Neural cell (in vitro differentiated cells): ENCODE results near the gene ATP8B4. TPM values are rescaled to one million over a fixed set of nuclear protein-coding genes. Genes with fewer than 3 reads are reported as not detected.

Source experiments
- H2AFZ ChIP-seq: fragments of 200-600, 300-800 bp; sonication (generic), shearing (Covaris generic); 2 replicates; pipeline ENCODE4 v1.6.0; 2014; ENCODE audit warnings: low read depth, mild to moderate bottlenecking, antibody characterized with exemption, low read length, moderate library complexity
- H3F3A ChIP-seq: fragments of 200-600 bp; shearing (Covaris generic); 2 replicates; pipeline ENCODE4 v1.6.1; 2016; ENCODE audit warnings: mild to moderate bottlenecking, moderate library complexity, mixed read lengths, antibody characterized with exemption, low read length; ENCODE audit not compliant: insufficient read depth, poor library complexity, severe bottlenecking
- H3K27ac ChIP-seq: fragments of 200-600, 300-800 bp; sonication (generic), shearing (Covaris generic); 2 replicates; pipeline ENCODE4 v1.5.1; 2014; ENCODE audit warnings: mild to moderate bottlenecking, low read length, moderate library complexity
- H3K27me3 ChIP-seq: fragments of 300-800, 200-600 bp; sonication (generic), shearing (Covaris generic); 2 replicates; pipeline ENCODE4 v1.6.0; 2014; ENCODE audit warnings: mild to moderate bottlenecking, low read depth, low read length, moderate library complexity; ENCODE audit not compliant: insufficient read depth
- H3K36me3 ChIP-seq: fragments of 300-800, 200-600 bp; sonication (generic), shearing (Covaris generic); 2 replicates; pipeline ENCODE4 v1.5.1; 2014; ENCODE audit warnings: mild to moderate bottlenecking, antibody characterized with exemption, low read length, moderate library complexity; ENCODE audit not compliant: insufficient read depth
- H3K4me2 ChIP-seq: fragments of 300-800, 200-600 bp; sonication (generic), shearing (Covaris generic); 2 replicates; pipeline ENCODE4 v1.6.0; 2014; ENCODE audit warnings: mild to moderate bottlenecking, low read length
- H3K4me3 ChIP-seq: fragments of 300-800, 200-600 bp; sonication (generic), shearing (Covaris generic); 2 replicates; pipeline ENCODE4 v1.5.1; 2014; ENCODE audit warnings: mild to moderate bottlenecking, low read length, moderate library complexity
- H3K79me2 ChIP-seq: fragments of 200-600 bp; shearing (Covaris generic); replicated peaks from 2 replicates; pipeline ENCODE4 v1.6.0; 2014; ENCODE audit warnings: mild to moderate bottlenecking, low read length, moderate library complexity; ENCODE audit not compliant: insufficient read depth
- H3K9ac ChIP-seq: fragments of 300-800, 200-600 bp; sonication (generic), shearing (Covaris generic); 2 replicates; pipeline ENCODE4 v1.6.1; 2016; ENCODE audit warnings: mild to moderate bottlenecking, low read length, mixed read lengths
- H3K9me2 ChIP-seq: fragments of 200-600 bp; shearing (Covaris generic); 2 replicates; pipeline ENCODE4 v1.6.1; 2016; ENCODE audit warnings: mild to moderate bottlenecking, low read length, mixed read lengths; ENCODE audit not compliant: insufficient read depth
- H3K9me3 ChIP-seq: fragments of 200-600, 300-800 bp; sonication (generic), shearing (Covaris generic); 2 replicates; pipeline ENCODE4 v1.6.1; 2016; ENCODE audit warnings: mild to moderate bottlenecking, mixed run types, low read length, moderate library complexity, mixed read lengths
- H4K20me1 ChIP-seq: fragments of 200-600 bp; shearing (Covaris generic); 2 replicates; pipeline ENCODE4 v1.6.1; 2016; ENCODE audit warnings: mild to moderate bottlenecking, mixed run types; ENCODE audit not compliant: insufficient read depth
- CTCF ChIP-seq: fragments of 450-650 bp; IDR thresholded peaks from 2 replicates; pipeline ENCODE4 v1.5.1; 2014; ENCODE audit warnings: antibody characterized with exemption, mild to moderate bottlenecking, moderate library complexity; ENCODE audit not compliant: poor library complexity, severe bottlenecking
- EP300 ChIP-seq: fragments of 450-650 bp; conservative IDR thresholded peaks from 2 replicates; pipeline ENCODE4 v1.6.1; 2014; ENCODE audit warnings: antibody characterized with exemption, mild to moderate bottlenecking, moderate library complexity; ENCODE audit not compliant: poor library complexity, severe bottlenecking
- EZH2 ChIP-seq: fragments of 200-600, 300-800 bp; shearing (Covaris generic), sonication (generic); IDR thresholded peaks from 2 replicates; pipeline ENCODE4 v1.6.1; 2014; ENCODE audit warnings: antibody characterized with exemption, low read length, borderline replicate concordance, mild to moderate bottlenecking; ENCODE audit not compliant: insufficient read depth, poor library complexity, severe bottlenecking
- MXI1 ChIP-seq: fragments of 450-650 bp; conservative IDR thresholded peaks from 2 replicates; pipeline ENCODE4 v1.6.1; 2014; ENCODE audit warnings: antibody characterized with exemption, mild to moderate bottlenecking; ENCODE audit not compliant: poor library complexity, severe bottlenecking
- RAD21 ChIP-seq: fragments of 450-650 bp; conservative IDR thresholded peaks from 2 replicates; pipeline ENCODE4 v1.6.1; 2014; ENCODE audit warnings: antibody characterized with exemption, mild to moderate bottlenecking, moderate library complexity
- TAF1 ChIP-seq: IDR thresholded peaks from 2 replicates; pipeline ENCODE4 v1.6.1; 2012; ENCODE audit warnings: low read depth
- polyA plus RNA-seq: library from polyadenylated mRNA; depleted of rRNA; stranded (reverse); fragments of >200 nt; gene quantifications from 2 replicates; pipeline ENCODE4 v1.2.3, GENCODE V29; 2014
- TF ChIP-seq, protein P1 (sequence below): IDR thresholded peaks from 2 replicates; pipeline ENCODE4 v1.6.1; 2012; ENCODE audit warnings: borderline replicate concordance

ATP8B4 gene
- polyA plus RNA-seq, 1 donor from 2014 or later = 2.9 TPM

DNA sequence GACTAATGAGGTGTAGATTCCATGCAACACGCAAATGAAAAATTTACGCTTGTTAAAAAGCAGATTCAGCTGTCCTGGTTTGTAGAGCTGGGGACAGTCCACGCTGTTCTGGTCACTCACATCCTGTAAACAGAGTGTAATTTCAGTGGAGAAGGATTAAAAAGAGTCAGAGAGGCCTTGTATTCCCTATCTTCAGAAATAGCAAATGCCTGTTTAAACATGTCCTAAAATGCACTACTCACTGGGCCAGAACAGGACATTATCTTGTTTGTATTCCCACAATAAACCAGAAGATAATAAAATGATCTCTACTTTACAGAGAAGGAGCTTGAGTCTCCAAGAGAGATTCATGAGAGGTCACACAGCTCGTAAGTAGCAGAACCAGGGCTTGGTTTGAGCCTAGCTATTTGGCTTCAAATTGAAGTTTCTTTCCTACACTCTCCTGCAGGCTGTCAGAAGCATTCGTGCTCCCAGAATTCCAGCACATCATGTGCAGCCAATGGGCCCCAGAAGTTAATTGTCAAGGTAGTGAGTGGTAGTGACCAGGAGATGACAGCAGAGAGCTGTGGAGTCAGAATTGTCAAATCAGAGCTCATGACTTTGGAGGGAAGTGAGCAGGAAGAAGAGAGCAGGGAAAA lies 242.5 kb downstream of the ATP8B4 start:
- no peaks in the 10 kb centered on the region for H4K20me1 ChIP-seq
- H3K4me2 ChIP-seq = no peak overlapping the region
- no peaks in the 10 kb centered on the region for H3K36me3 ChIP-seq
- H3F3A ChIP-seq = no peaks in the 10 kb centered on the region
- H2AFZ ChIP-seq = no peak overlapping the region
- no peak overlapping the region for H3K27ac ChIP-seq
- H3K79me2 ChIP-seq = no peaks in the 10 kb centered on the region
- no peak overlapping the region for H3K4me3 ChIP-seq
- H3K9me2 ChIP-seq = no peaks in the 10 kb centered on the region
- H3K27me3 ChIP-seq = no peaks in the 10 kb centered on the region
- H3K9me3 ChIP-seq = no peaks in the 10 kb centered on the region
- TF ChIP-seq, protein P1, sequence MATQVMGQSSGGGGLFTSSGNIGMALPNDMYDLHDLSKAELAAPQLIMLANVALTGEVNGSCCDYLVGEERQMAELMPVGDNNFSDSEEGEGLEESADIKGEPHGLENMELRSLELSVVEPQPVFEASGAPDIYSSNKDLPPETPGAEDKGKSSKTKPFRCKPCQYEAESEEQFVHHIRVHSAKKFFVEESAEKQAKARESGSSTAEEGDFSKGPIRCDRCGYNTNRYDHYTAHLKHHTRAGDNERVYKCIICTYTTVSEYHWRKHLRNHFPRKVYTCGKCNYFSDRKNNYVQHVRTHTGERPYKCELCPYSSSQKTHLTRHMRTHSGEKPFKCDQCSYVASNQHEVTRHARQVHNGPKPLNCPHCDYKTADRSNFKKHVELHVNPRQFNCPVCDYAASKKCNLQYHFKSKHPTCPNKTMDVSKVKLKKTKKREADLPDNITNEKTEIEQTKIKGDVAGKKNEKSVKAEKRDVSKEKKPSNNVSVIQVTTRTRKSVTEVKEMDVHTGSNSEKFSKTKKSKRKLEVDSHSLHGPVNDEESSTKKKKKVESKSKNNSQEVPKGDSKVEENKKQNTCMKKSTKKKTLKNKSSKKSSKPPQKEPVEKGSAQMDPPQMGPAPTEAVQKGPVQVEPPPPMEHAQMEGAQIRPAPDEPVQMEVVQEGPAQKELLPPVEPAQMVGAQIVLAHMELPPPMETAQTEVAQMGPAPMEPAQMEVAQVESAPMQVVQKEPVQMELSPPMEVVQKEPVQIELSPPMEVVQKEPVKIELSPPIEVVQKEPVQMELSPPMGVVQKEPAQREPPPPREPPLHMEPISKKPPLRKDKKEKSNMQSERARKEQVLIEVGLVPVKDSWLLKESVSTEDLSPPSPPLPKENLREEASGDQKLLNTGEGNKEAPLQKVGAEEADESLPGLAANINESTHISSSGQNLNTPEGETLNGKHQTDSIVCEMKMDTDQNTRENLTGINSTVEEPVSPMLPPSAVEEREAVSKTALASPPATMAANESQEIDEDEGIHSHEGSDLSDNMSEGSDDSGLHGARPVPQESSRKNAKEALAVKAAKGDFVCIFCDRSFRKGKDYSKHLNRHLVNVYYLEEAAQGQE = no peak
- TF ChIP-seq RAD21 = no peak
- no peak for TF ChIP-seq TAF1
- TF ChIP-seq EZH2 = no peak
- H3K9ac ChIP-seq = no peak overlapping the region

DNA sequence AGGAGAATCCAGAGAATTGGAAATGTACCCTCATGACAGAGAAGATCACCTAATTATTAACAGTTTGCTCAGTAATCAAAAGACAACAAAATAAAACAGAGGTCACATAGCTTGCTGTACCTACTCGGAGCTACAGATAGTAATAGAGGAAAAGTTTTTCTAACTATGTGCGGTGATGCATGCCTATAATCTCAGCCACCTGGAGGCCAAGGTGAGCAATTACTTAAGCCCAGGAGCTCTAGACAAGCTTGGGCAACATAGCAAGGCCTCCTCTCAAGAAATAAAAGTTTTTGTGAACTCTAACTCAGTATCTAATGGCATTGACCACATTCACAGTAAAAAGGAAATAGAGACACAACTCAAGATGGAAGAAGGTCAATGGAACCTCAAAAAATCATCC lies 243.6 kb downstream of the ATP8B4 start:
- H3K27ac ChIP-seq = no peak overlapping the region

DNA sequence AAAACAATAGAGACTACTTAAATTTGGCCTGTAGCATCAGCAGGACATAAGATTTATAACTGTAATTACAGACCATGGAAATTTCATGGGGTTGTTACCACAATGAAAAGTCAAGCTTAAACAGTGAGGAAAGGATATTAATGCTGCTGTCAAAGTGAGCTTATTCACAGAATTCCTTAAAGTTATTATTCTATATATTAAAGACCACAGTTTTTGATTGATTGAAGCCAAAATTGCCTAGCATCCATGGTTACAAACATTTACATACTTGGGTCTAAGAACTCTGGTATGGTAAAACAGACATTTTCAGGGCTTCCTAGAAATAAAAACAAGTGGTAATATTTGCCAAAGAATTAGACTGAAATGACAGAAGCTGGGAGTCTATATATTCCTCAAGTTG lies 248.6 kb downstream of the ATP8B4 start:
- no peaks in the 10 kb centered on the region for H3K9me3 ChIP-seq
- no peaks in the 10 kb centered on the region for H3F3A ChIP-seq
- H3K27me3 ChIP-seq = no peaks in the 10 kb centered on the region
- no peak overlapping the region for H2AFZ ChIP-seq
- H3K4me3 ChIP-seq = no peak overlapping the region
- no peak overlapping the region for H3K4me2 ChIP-seq
- no peaks in the 10 kb centered on the region for H3K36me3 ChIP-seq
- no peaks in the 10 kb centered on the region for H4K20me1 ChIP-seq
- no peak overlapping the region for H3K27ac ChIP-seq
- H3K9ac ChIP-seq = no peak overlapping the region
- no peaks in the 10 kb centered on the region for H3K79me2 ChIP-seq
- H3K9me2 ChIP-seq = no peaks in the 10 kb centered on the region
- TF ChIP-seq EP300 = no peak
- no peak for TF ChIP-seq TAF1
- no peak for TF ChIP-seq RAD21
- no peak for TF ChIP-seq EZH2
- TF ChIP-seq CTCF = no peak
- TF ChIP-seq, protein P1 = no peak
- no peak for TF ChIP-seq MXI1

More for the DNA sequence above, 243.6 kb downstream of the ATP8B4 start:
- H2AFZ ChIP-seq = no peak overlapping the region
- no peaks in the 10 kb centered on the region for H3F3A ChIP-seq
- no peak overlapping the region for H3K9ac ChIP-seq
- TF ChIP-seq CTCF = no peak
- H3K9me2 ChIP-seq = no peaks in the 10 kb centered on the region
- H4K20me1 ChIP-seq = no peaks in the 10 kb centered on the region
- no peaks in the 10 kb centered on the region for H3K27me3 ChIP-seq
- no peak overlapping the region for H3K4me2 ChIP-seq
- H3K79me2 ChIP-seq = no peaks in the 10 kb centered on the region
- H3K9me3 ChIP-seq = no peaks in the 10 kb centered on the region
- H3K36me3 ChIP-seq = no peaks in the 10 kb centered on the region
- H3K4me3 ChIP-seq = no peak overlapping the region
